Vagina (tissue), 2 donors: ENCODE data around the gene SLC44A3. TPM values are rescaled to one million over a fixed set of nuclear protein-coding genes. Genes with fewer than 3 reads are reported as not detected.
"Not testable (repeated sequence)": the region's sequence is repeated elsewhere in the genome, so short reads cannot be mapped to it uniquely, and the experiment has no call there.

ENCODE experiments used
- DNase-seq, 2 donors: peaks; one replicate each; pipeline ENCODE4 v3.0.0-alpha.2; 2017; ENCODE audit errors: extremely low spot score in 2 of 2
- H3K27ac ChIP-seq: fragments of 200-600 bp; sonication (generic); one replicate; pipeline ENCODE4 v1.5.1; 2019
- H3K27me3 ChIP-seq: fragments of 200-600 bp; sonication (generic); one replicate; pipeline ENCODE4 v1.5.1; 2019
- H3K36me3 ChIP-seq, 2 donors: fragments of 200-600 bp; sonication (generic); one replicate each; pipeline ENCODE4 v1.5.1; 2017 to 2019
- H3K4me1 ChIP-seq: fragments of 200-600 bp; sonication (generic); one replicate; pipeline ENCODE4 v1.5.1; 2019
- H3K4me3 ChIP-seq, 2 donors: fragments of 200-600 bp; sonication (generic); 1 replicate in 1 of 2; 2 replicates in 1 of 2; pipeline ENCODE4 v1.5.1; 2016 to 2019
- H3K9me3 ChIP-seq: fragments of 200-600 bp; sonication (generic); one replicate; pipeline ENCODE4 v1.5.1; 2019
- POLR2A ChIP-seq, 2 donors: fragments of 450-650 bp; IDR thresholded peaks; one replicate each; pipeline ENCODE4 v1.6.1; 2017; ENCODE audit warnings: antibody characterized with exemption in 2 of 2, mild to moderate bottlenecking in 2 of 2, moderate library complexity in 2 of 2
- POLR2AphosphoS5 ChIP-seq, 2 donors: sonication (generic); formaldehyde crosslinking; IDR thresholded peaks; one replicate each; pipeline ENCODE4 v1.9.0; 2017; ENCODE audit warnings: antibody characterized with exemption in 2 of 2, mild to moderate bottlenecking in 2 of 2, low read depth in 1 of 2; ENCODE audit not compliant: insufficient read depth in 1 of 2
- intact Hi-C: fragments of 100-400 bp; cut with DNase I; formaldehyde crosslinking; loops from one replicate; pipeline ENCODE4 v1.15.1; 2023
- total RNA-seq: library from RNA; depleted of rRNA; stranded (reverse); fragments of >200 nt; gene quantifications from one replicate; pipeline ENCODE4 v1.2.3, GENCODE V29; 2016
- TF ChIP-seq, protein P1 (sequence below), 3 experiments: fragments of 450-650 bp in 2 of 3; fragments of 200-600 bp in 1 of 3; sonication (generic) in 1 of 3; IDR thresholded peaks; one replicate each; pipeline ENCODE4 v1.5.1; 2017 to 2019; ENCODE audit warnings: antibody characterized with exemption in 3 of 3, mild to moderate bottlenecking in 2 of 3, moderate library complexity in 2 of 3

SLC44A3 gene
- total RNA-seq, 1 donor from 2014 or later: 6.6 TPM

DNA sequence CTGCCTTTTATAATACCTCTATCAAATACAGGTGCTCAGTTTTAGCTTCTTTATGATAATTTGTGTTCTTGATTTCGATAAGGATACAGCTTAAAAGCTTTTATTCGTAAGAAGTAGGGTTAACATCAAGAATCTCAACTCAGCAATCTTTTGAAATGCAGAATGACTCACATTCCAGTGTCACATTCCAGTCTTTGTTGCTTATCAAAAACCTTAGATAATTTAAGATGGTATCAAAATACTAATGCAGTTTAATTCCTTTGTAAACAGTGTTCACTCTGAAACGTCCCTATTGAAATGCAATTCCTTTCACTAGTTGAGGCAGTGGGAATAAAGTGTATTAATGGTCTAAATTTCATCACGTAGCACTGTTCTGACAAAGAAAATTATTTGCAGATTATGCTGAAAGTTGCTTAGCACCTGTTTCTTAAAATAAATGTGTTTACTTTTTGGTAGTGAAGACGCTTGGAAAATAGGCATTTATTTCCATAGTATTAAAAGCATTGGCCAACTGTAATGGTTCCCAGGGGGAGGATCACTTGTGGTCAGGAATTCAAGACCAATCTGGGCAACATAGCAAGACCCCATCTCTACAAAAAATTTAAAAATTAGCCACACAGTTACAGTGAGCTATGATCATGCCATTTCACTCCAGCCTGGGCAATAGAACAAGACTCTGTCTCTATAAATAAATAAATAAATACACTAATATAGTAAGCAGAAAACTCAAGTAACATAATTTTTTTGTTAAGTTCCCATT, 116.9 kb downstream of the SLC44A3 start:
- no peaks in the 10 kb centered on the region for H3K9me3 ChIP-seq
- no peaks in the 10 kb centered on the region for H3K36me3 ChIP-seq
- no peak for TF ChIP-seq POLR2A (IDR thresholded peaks at IDR 0.05)
- TF ChIP-seq POLR2AphosphoS5 (IDR thresholded peaks at IDR 0.05; ENCODE audit: insufficient read depth in 1 of 2, low read depth in 1 of 2): no peak
- TF ChIP-seq, protein P1, sequence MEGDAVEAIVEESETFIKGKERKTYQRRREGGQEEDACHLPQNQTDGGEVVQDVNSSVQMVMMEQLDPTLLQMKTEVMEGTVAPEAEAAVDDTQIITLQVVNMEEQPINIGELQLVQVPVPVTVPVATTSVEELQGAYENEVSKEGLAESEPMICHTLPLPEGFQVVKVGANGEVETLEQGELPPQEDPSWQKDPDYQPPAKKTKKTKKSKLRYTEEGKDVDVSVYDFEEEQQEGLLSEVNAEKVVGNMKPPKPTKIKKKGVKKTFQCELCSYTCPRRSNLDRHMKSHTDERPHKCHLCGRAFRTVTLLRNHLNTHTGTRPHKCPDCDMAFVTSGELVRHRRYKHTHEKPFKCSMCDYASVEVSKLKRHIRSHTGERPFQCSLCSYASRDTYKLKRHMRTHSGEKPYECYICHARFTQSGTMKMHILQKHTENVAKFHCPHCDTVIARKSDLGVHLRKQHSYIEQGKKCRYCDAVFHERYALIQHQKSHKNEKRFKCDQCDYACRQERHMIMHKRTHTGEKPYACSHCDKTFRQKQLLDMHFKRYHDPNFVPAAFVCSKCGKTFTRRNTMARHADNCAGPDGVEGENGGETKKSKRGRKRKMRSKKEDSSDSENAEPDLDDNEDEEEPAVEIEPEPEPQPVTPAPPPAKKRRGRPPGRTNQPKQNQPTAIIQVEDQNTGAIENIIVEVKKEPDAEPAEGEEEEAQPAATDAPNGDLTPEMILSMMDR (IDR thresholded peaks at IDR 0.05): no peak
- no peak overlapping the region for H3K4me3 ChIP-seq
- H3K4me1 ChIP-seq: peaks cover 12% of the 10 kb centered on the region
- H3K27me3 ChIP-seq: no peaks in the 10 kb centered on the region
- no peak for DNase-seq
- intact Hi-C loops: no loop called here
- no peak overlapping the region for H3K27ac ChIP-seq

DNA sequence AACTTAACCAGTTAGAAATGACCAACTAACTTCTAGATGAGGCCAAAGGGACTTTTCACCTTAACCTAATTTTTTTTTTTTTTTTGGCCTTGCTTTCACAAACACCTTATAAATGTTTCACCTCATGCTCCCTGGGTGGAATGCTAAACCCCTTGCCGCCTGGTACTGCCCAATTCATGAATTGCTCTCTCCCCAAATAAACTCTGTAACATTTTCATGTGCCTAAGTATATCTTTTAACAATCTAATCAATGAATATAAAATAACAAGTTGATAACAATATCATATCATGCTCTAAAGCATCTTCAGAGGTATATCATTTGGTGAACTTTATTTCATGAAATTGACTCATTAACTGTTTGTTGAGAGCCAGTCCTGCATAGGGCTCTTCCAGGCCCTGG, 117.7 kb downstream of the SLC44A3 start:
- TF ChIP-seq, protein P1 (IDR thresholded peaks at IDR 0.05): no peak
- no peak for TF ChIP-seq POLR2AphosphoS5 (IDR thresholded peaks at IDR 0.05; ENCODE audit: insufficient read depth in 1 of 2, low read depth in 1 of 2)
- TF ChIP-seq POLR2A (IDR thresholded peaks at IDR 0.05): no peak
- H3K4me3 ChIP-seq: no peak overlapping the region
- H3K27ac ChIP-seq: peak overlapping the region; percentile 46
- H3K4me1 ChIP-seq: peaks cover 12% of the 10 kb centered on the region
- H3K27me3 ChIP-seq: no peaks in the 10 kb centered on the region
- H3K36me3 ChIP-seq: no peaks in the 10 kb centered on the region
- no peak for DNase-seq
- intact Hi-C loops: no loop called here
- H3K9me3 ChIP-seq: no peaks in the 10 kb centered on the region

DNA sequence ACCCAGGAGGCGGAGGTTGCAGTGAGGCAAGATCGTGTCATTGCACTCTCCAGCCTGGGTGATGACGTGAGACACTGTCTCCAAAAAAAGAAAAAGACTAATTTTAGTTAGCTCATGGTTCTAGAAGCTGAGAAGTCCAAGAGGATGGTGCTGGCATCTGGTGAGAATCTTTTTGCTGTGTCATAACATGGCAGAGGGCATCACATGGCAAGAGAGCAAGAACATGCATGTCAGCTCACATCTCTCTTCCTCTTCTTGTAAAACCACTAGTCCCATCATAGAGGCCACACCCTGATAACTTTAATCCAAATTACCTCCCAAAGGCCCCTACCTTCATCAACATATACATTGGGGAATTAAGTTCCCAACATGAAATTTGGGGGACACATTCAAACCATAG, 120.6 kb downstream of the SLC44A3 start:
- Histone ChIP-seq H3K4me1 (peaks cover 11% of the 10 kb centered on the region), H3K9me3 (no peaks in the 10 kb centered on the region), H3K36me3 (no peaks in the 10 kb centered on the region), H3K27me3 (no peaks in the 10 kb centered on the region), H3K27ac (no peak overlapping the region), H3K4me3 (no peak overlapping the region)
- intact Hi-C loops: no loop called here
- DNase-seq: no peak
- TF ChIP-seq, protein P1 (IDR thresholded peaks at IDR 0.05): no peak
- no peak for TF ChIP-seq POLR2A (IDR thresholded peaks at IDR 0.05)
- no peak for TF ChIP-seq POLR2AphosphoS5 (IDR thresholded peaks at IDR 0.05; ENCODE audit: insufficient read depth in 1 of 2, low read depth in 1 of 2)

DNA sequence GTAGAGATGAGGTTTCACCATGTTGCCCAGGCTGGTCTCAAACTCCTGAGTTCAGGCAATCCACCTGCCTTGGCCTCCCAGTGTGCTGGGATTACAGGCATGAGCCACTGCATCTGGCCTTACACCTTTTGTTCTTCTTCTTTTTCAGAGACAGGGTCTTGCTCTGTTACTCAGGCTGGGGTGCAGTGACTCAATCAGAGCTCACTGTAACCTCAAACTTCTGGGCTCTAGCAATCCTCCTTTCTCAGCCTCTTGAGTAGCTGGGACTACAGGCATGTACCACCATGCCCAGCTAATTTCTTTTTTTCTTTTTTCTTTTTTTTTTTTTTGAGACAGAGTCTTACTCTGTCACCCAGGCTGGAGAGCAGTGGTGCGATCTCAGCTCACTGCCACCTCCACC, 121.3 kb downstream of the SLC44A3 start:
- H3K36me3 ChIP-seq, H3K27me3 ChIP-seq, intact Hi-C loops, H3K4me1 ChIP-seq, H3K4me3 ChIP-seq, H3K27ac ChIP-seq, DNase-seq, H3K9me3 ChIP-seq: not testable (repeated sequence)

DNA sequence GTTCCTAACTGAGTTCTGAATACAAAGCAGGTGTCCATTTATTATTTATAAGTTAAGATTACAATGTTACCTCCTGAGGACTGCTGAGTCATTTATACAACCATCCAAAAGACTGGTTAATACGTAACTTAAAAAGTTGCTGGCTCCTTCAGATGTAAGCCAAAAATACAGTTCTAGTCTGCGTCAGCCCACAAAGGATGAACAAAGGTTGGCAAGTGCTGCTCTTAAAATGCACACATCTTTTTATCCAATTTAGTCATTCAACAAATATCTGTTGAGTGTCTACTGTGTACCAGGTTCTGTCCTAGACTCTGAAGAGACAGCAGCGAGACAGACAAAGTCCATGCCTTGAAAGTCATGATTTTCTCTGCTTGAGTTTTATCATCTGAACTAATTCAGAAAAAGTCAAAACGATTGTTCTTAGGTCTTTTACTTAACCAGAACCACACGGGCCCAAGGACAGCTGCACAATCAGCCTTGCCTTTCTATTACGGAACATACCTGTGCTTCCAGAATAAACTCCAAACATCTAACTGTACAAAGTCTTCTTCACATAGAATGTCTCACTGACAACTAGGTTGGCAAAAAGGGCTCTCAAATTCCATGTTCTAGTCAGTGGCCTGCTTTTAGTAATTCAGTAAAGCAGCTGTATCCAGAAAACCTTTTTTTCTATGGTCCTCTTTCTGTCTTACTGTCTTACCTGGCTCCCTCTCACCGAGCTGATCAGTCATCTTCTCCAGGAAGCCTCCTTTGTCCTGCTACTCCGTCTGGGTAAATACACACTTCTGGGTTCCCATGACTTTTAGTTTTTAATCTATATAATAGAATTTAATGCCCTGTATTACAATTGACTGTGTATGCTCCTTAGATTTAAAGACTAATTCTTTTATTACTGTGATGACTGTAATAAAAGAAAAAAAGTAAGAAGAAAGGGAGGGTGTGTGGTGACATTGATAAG, 122.3 kb downstream of the SLC44A3 start:
- no peaks in the 10 kb centered on the region for H3K4me1 ChIP-seq
- no peak overlapping the region for H3K4me3 ChIP-seq
- TF ChIP-seq, protein P1 (IDR thresholded peaks at IDR 0.05): no peak
- TF ChIP-seq POLR2AphosphoS5 (IDR thresholded peaks at IDR 0.05; ENCODE audit: insufficient read depth in 1 of 2, low read depth in 1 of 2) (no peak), POLR2A (IDR thresholded peaks at IDR 0.05) (no peak)
- no peak overlapping the region for H3K27ac ChIP-seq
- no peaks in the 10 kb centered on the region for H3K27me3 ChIP-seq
- no peak for DNase-seq
- no peaks in the 10 kb centered on the region for H3K36me3 ChIP-seq
- intact Hi-C loops: no loop called here
- no peaks in the 10 kb centered on the region for H3K9me3 ChIP-seq

Other genes starting within 250 kb of the SLC44A3 start
- 250 TPM for gene CNN3, start 106.8 kb downstream of the SLC44A3 start, total RNA-seq